NCI-H146 treated with DMSO at 0.1 percent for 48 hours (cell line): ENCODE measurements around the gene IL3.

Experiments used
- DNase-seq: peaks from one replicate; lab custom pipeline; 2025; ENCODE audit not compliant: unreplicated experiment; lab: John Stamatoyannopoulos, UW

IL3 gene

DNA sequence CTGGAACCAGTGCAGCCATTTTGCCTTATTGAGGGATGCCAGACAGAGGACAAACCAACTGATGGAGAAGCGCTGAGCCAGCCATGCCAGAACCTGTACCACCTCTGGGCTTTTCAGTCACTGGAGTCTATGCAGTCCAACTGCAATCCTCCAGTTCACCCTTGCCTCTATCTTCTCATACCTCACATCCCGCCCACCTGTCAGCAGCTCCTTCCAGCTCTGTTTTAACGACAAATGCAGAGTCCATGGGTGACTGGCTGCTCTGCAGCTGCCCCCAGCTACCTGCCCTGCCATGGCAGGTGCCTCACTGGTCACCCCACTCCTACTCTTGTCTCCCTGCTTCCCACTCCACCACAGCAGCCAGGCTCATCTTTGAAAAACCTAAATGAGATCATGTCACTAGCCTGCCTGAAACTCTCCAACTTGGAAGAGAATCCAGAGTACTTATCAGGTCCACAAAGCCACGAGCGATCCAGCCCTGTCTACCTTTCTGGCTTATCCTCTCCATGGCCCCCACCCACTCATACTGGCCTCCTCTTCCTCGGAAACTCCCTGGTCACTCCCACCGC is 35.0 kb upstream of the IL3 start:
- DNase-seq: no peak

DNA sequence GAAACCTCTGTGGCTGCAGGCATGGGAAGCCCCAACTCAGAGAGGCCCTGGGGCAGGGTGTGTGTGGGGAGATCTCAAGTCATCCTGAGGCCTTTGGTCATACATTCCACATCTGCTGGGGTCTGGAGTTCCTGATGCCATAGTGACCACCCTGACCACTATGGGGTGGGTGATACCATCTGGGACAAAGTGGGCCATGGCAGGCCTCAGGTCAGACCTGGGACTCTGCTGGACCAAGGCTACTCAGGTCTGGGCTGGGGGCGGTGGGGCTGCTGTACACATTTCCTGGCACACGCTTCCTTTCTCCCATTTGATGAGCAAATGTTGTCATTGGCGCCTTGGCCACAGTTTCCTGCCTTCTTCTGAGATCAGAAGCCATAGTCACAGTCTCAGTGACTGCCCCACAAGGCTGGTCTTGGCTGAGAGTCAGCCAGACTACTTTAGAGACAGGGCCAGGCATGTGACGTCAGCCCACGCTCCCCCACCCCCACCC is 33.9 kb upstream of the IL3 start:
- no peak for DNase-seq

DNA sequence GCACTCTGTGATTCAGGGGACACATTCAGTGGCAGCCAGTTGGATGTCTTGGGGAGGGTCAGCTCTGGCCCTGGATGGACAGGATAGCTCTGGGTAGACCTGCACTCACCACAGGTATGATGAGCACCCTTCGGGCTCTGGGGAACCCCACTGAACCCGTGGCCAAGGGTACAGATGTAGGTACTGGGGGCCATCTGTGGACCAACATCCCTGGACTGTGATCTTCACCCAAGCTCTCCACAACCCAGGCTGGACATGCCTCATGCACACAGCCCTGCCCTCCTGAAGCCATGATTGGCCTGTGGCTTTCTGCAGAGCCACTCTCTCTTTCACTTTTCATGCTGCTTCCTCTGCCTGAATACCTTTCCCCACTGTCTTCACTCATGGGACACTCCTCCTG is 33.4 kb upstream of the IL3 start:
- DNase-seq: no peak

DNA sequence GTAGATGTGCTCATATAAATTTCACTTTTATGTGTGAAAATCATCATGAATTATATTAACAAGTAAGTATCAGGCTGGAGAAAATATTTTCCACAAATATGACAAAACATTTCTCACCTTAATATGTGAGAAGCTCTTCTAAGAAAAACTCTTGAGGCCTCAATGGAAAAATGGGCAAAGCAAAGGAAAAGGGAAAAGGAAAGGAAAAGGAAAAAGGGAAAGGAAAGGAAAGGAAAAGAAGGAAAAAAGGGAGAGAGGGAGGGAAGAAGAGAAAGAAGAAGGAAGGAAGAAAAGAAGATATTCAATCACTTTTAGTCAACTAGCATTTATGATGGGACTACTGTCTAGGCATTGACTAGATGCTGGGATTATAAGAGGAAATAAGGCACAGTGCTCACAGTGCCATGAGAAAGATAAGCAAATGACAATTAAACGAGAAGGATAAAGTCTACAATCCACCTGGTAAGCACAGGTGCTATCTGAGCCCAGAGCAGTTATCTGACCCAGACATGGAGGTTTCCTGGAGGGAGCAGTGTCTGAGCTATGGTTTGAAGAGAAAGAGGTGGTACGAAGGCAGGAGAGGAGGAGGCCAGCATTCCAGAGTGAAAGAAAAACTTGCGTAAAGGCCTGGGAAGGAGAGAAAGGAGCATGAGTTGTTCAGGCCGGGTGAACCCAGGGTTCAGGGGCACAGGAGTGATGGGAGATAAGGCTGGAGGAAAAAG is 30.7 kb upstream of the IL3 start:
- no peak for DNase-seq

DNA sequence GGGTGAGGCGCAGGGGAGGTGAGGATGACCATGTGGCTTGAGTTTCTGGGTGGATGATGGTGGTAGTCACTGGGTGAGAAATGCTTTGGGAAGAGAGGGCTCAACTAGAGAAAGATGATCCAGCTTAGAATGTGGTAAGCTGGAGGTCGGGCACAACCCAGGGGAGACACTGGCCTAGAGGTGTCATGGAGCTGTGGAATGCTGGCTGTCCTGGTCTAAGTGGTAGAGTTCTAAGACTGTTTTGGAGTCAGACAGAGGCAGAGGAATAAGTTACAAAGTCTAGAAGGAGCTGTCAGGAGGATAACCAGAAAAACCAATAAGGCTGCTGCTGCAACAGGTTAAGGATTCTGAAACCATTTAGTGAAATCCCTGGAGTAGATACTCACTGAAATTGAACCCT is 29.8 kb upstream of the IL3 start:
- no peak for DNase-seq

DNA sequence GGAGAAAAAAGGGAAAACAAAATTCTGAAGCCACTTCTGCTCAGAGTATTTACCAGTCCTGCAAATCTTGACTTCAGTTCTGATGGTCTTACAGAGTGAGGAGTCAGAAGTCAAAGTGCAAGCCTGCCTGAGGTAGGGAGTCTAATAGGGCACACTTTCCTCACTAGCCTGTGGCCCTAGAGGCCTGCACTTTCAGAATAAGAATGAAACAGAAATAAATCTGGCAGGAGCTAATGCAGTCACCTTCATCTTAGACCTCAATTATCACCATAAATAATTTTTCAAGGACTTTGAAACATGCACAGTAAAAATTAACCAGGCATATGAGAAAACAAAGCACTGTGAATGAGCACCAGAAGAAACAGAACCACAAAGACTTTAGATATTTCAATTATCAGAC is 28.3 kb upstream of the IL3 start:
- no peak for DNase-seq

DNA sequence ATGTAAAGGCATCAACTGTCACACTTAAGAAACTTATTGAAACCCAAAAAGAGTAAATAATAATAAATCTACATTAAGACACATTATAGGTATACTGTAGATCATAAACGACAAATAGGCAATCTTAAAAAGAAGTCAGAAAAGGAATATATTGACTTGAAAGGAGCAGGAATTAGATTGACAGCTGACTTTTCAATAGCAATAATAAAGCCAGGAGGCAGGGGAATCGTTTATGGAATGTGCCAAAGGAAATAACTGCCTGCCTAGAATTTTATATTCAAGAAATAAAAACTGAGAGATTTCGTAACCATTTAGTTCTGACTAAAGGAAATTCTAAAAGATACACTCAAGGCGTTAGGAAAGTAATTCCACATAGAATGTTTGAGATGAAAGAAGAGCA is 27.3 kb upstream of the IL3 start:
- no peak for DNase-seq

DNA sequence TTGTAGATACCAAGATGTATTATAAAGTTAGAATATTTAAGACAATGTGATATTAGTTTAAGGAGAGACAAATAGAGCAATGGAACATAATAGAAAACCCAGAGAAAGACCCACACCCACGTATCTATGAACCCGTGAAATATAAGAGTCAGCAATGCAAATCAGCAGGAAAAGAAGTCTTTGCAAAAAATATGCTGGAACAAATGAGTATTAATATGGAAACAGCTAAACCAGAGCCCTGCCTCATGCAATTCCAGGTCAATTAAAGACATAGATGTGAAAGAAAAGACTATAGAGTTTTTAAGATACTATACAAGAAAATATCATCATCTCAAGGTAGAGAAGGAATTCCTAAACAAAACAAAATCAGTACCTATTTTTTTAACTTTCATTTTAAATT is 23.1 kb upstream of the IL3 start:
- DNase-seq: no peak

DNA sequence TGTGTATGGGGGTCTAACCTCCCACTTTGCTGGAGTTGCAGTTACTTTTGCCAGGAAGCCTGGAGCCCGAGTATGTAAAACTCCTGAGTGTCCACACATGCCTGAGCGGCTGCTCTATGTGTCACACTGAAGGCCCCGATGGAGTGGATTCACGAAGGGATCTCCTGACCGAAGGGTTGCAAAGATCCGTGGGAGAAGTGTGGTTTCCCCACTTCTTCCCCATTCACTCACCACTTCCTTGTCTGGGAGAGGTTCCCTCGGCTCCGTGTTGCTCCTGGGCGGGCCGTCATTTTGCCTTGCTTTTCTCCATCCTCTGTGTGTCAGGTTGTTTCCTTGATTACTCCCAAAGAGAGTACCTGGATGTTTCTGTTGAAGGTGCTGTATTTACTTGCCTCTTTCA is 16.2 kb upstream of the IL3 start:
- DNase-seq: no peak

DNA sequence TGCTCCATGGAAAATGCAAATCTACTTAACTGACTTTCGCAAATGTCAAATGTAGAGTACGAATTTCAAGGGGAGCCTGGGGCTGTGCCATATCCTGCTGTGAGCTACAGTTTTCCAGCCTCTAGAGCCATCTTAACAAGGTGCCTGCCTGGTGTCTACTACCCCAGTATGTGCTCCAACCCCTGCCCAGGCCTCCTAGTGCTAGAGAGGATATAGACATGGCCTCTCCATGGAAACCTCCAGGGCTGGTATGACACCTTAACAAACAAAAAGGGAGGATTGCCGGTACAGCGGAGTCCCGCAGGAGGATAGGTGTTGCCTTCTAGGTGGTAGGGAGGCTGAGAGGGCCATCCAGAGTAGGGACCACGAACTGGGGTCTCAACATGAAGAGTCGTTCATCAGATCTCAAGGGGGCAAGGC is 13.6 kb upstream of the IL3 start:
- no peak for DNase-seq

DNA sequence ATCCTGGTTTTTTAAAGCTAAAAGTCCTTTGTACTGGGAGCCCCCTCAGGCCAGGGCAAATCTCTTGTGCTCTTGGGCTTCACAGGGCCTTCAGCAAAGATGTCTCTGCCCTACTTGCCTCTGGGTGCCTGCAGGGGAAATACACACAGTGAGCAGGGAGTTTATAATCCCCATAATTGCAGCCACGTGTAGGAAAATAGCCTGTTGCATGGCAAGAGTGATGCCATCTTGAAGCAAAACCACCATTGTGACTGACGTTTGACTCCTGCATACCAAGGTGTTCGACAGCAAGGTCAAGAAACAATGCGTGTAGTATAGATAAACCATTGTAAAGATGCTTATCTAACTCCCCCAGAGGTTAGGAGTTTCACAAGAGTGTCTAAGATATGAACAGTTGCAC is 11.4 kb upstream of the IL3 start:
- no peak for DNase-seq

DNA sequence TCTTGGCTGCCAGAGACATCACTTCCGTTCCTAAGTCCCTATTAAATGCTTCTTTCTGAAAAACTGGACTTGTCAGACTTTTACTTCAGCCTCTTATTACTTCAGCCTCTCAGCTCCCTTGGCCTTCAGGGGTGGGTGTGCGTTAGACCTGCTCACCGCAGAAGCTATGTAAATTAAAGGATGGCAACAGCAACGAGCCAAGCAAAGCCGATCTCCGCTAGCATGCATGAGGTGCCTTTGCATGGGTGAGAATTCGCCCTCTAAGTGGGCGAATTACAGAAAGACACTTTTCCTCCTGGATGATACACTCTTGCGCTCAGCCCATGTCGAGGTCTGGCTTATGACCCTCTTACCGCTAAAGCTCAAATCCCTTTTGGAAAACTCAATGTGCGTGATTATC is 10.9 kb upstream of the IL3 start:
- DNase-seq: no peak

DNA sequence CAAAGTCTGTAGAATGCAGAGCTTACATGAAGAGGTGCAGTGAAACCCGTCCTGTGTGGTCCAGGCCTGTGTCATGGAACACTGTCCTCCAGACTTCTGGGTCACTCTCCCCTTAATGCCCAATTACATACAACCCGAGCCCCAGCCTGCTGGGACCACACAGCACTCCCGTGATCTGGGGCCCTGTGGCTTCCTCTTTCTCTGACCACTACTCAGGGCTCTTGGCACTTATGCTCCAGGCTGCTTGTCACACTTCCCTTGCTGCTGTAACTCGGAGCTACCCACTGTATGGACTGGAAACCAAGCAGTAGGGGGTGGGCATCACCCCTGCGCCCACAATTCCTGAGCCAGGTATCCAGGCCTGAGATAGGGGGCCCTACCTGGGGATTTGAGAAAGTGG is 10.3 kb upstream of the IL3 start:
- no peak for DNase-seq

DNA sequence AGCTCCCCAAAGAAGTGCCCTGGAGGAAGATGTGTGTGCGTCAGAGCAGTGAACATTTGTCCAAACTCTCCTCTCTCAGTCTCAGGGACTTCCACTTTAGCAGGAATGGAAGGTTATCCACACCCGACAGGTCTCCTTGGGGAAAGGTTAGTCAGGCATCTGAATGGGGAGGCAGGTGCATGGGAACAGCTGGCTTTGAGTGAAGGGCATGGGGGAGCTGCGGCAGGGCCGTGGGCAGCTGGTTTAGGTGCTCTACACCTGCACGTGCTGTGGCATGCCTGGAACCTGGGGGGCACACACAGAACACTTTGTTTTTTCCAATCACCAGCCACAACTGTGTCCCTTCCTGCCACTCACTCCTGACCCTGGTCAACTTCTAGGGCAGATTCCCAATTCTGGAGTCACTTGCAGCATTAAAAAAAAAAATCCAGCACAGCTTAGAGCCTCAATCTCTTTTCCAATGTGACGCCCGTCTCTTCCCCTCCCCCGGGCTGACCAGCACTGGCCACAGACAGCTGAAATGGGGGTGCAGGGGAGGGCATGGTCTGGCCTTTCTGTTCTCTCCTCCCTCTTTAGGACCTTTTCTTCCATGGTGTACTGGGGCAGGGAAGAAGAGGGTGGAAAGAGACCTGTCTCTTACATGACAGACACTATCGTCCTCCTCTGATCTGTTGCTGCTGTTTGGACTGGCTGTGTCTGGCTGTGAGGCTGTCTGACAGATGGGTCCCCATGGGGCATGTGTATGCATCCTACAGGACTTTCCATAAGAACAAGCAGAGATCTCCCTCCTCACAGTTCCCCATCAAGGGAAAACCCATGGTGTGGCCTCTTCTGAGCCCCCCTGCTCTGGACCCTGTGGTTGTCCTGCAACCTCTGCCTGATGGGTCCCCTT is 9.5 kb upstream of the IL3 start:
- no peak for DNase-seq

DNA sequence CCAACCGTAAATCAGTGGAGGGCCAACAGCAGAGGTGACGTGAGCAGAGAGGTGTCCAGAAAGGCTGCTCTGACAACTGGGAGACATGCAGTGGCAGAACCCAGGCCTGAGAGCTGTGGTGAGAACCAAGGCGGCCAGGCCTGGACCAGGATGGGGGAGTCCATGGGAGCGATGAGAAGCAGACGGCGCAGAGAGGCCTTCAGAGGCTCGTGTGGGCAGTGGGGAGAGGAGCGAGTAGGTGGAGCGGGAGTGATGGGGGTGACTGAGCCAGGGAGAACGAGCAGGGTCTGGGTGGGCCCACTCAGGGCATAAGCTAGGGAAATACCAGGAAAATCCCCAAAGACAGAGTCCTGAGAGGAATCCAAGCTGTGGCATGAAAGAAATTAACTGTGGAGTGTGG is 7.9 kb upstream of the IL3 start:
- DNase-seq: no peak

DNA sequence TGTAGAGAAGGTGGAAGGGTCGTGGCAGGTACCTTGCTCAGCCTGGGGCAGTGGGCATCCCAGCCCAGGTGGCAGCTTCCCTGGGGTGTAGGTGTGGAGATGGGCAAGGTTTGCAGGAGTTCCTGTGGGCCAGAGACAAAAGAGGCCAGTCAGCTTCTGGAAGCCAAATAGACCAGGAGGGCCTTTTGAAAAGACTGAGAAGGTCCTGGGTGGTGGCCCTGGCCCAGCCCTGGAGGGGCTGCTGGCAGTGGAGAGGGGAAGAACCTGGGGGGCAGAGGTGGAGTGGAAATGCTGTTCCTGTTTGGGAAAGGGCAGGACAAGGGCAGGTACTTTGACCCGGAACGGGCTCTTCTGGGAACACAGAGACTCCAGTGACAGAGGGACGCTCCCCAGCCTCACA is 7.0 kb upstream of the IL3 start:
- DNase-seq: no peak

DNA sequence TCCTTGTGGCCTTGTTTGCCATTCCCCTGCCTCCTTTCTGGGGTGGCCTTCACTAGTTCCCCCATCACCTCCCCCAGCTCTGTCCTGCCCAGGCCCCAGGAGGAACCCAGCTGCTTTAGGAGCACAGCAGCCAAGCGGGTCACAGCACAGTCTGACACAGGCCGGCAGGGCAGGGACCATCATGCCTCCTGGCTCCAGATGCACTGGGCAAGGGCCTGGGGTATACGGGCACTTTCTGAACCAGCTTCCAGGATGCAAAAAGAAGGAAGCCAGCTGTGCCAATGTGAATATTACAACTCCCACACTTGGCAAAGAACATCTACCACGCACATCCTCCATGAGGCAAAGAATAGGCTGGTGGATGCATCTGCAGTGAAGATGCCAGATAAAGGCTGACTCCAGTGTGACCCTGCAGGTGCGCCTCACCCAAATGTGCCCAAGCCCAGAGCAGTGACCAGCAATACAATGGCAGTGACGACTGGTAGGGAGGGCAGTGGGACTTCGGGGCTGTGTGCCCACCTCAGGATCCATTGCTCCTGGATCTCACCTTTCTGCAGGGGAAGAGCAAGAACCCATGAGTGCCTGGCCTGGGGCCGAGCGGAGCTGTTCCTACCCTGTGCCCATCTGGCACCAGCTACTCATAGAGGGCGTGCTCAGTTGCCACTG is 6.3 kb upstream of the IL3 start:
- no peak for DNase-seq

DNA sequence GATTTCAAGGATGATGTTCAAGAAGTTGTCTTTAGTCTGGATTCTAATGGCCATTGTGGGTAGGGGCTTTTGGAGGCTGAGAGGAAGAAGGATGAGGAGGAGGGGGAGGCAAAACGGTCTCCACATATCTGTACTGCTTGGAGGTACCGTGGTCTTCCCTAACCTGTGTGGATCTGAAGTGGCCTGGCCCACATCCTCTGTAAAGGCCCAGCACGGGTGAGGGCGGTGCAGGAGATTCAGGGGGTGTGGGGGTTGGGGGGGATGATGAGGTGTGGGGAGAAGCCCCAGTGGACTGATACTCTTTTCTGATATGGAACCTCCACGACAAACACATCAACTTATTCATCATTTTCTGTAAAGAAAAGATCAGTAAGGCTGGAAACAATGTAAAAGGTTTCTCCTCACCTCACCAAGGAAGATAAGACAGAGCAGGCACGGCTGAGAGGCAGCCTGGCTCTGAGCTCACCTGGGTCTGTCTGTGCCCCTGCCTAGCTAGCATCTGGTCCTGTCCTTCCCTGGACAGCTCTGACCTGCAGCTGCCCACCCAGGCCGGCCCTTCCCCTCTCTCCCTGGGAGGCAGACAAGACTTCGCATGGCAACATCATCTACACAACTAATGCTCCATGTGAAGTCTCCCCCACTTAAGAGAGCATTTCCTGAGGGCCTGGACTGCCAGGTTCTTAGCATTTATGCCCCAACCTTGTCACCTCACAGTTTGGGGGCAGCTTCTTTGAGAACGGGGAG is 5.6 kb upstream of the IL3 start:
- DNase-seq: no peak

DNA sequence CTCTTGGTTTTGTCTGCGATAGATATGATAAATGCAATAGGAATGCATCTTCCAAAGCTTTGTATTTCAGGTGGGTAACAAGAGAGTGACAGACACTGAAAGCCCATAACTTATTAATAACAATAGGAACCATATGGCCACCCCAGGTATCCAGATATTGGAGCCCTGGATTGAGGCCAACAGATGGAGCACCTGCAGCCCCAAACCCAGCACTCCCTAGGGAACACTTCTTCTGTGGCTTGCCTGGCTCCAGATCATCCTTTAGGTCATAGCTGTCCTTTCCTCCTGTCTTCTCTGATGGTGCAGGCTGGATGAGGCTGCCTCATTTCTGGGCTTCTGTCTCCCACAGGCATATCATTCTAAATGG is 5.0 kb upstream of the IL3 start:
- peak; percentile 9 for DNase-seq

DNA sequence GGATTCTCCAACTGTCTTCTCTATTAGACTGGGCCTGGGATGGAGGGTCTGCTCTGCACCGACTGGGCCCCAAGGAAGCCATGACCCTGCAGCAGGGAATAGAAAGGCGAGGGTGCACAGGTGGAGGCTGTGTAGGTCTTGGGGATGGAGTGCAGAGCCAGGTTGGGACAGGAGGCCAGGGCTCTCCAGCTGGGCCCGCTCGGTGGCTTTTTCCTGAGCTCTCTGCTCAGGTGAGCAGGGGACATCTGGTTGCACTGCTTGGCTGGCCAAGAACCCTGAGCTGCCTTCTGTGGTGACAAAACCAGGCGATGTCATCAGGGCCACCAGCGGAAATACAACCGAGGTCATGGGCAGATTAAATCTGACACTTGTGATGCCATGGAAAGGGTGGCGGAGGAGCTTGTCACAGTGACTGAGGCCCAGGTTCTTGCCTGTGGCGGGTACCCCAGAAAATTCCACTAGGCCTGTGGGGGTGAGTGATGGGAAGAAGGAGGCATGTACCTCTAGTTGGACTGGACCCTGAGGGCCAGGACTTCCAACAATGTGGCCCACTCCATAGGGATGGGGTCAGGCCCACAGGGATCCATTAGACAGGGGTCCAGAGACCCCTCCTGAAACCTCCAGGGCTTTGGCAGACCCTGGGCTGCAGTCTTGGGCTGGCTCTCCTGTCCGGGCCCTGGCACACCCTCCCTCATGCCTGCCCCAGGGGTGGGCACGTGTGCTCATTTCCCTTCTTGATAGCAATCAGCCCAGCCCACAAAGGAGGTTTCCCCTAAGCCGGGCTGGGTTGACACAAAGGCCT is 4.4 kb upstream of the IL3 start:
- DNase-seq: no peak
